ENCODE results near the gene NMD3.
"Not testable (repeated sequence)": the region's sequence is repeated elsewhere in the genome, so short reads cannot be mapped to it uniquely, and the experiment has no call there.

Gene NMD3

GRCh38 chr3:161275919-161276318 is 54.8 kb downstream of the NMD3 start:
- no peak for DNase-seq (ENCODE audit: extremely low read depth, low read depth)
- no peak for TF ChIP-seq CTCF (IDR thresholded peaks at IDR 0.05; ENCODE audit: low read depth, low read length)

- not testable (repeated sequence) for DNase-seq (ENCODE audit: extremely low read depth, low read depth)
Measured at GRCh38 chr3:161282387-161282786, 61.3 kb downstream of the NMD3 start.

GRCh38 chr3:161284989-161285388 is 63.9 kb downstream of the NMD3 start:
- peak; percentile 84 for DNase-seq (ENCODE audit: extremely low read depth, low read depth)
- TF ChIP-seq CTCF (IDR thresholded peaks at IDR 0.05; ENCODE audit: low read depth, low read length), result no peak

- DNase-seq (ENCODE audit: extremely low read depth, low read depth), result no peak
- TF ChIP-seq CTCF (IDR thresholded peaks at IDR 0.05; ENCODE audit: low read depth, low read length), result no peak
Measured at GRCh38 chr3:161289174-161289573, 68.1 kb downstream of the NMD3 start.

- DNase-seq (ENCODE audit: extremely low read depth, low read depth), result no peak
- no peak for TF ChIP-seq CTCF (IDR thresholded peaks at IDR 0.05; ENCODE audit: low read depth, low read length)
Measured at GRCh38 chr3:161291191-161291901, 70.2 kb downstream of the NMD3 start.

GRCh38 chr3:161293381-161293780 is 72.3 kb downstream of the NMD3 start:
- TF ChIP-seq CTCF (IDR thresholded peaks at IDR 0.05; ENCODE audit: low read depth, low read length), result no peak
- DNase-seq (ENCODE audit: extremely low read depth, low read depth), result no peak

GRCh38 chr3:161295325-161295724 is 74.2 kb downstream of the NMD3 start:
- no peak for TF ChIP-seq CTCF (IDR thresholded peaks at IDR 0.05; ENCODE audit: low read depth, low read length)
- no peak for DNase-seq (ENCODE audit: extremely low read depth, low read depth)

GRCh38 chr3:161296814-161297213 is 75.7 kb downstream of the NMD3 start:
- no peak for TF ChIP-seq CTCF (IDR thresholded peaks at IDR 0.05; ENCODE audit: low read depth, low read length)
- no peak for DNase-seq (ENCODE audit: extremely low read depth, low read depth)
